Skin epidermis (tissue), 12 donors: Measurements from ENCODE around the gene U2AF1L4.

Experiments
- H3K27ac ChIP-seq, 21 experiments: fragments of 200-600 bp; sonication (generic) in 11 of 21; one replicate each; pipeline ENCODE4 v1.5.0; 2020; ENCODE audit warnings: mild to moderate bottlenecking in 3 of 21, inconsistent platforms in 2 of 21, moderate library complexity in 2 of 21
- H3K4me3 ChIP-seq, 7 experiments: fragments of 200-600 bp; sonication (generic) in 2 of 7; one replicate each; pipeline ENCODE4 v1.5.0; 2020; ENCODE audit warnings: inconsistent platforms in 2 of 7, mild to moderate bottlenecking in 2 of 7, moderate library complexity in 1 of 7

The U2AF1L4 gene

DNA sequence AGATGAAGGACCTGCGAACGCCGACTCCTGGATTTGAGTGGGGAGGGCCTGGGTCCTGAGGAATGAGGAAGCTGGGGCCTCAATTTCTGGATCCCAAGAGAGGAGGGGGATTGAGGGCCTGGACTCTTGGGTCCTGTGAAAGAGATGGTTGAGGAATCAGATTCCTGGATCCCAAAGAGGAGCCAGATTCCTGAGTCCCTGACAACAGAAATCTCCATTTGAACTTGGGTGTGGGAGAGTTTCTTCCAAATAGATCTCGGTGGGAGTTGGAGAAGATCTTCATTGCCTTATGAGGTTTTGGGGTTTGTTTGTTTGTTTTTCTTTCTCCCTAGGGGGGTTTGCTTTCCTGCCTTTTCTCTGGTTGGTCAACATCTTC, 857 bp upstream of the U2AF1L4 start:
- peak overlapping the region; percentile 58 to 97 (median 87) for H3K4me3 ChIP-seq
- peak overlapping the region in 20 of 21 experiments; percentile 75 to 100 (median 100) for H3K27ac ChIP-seq

DNA sequence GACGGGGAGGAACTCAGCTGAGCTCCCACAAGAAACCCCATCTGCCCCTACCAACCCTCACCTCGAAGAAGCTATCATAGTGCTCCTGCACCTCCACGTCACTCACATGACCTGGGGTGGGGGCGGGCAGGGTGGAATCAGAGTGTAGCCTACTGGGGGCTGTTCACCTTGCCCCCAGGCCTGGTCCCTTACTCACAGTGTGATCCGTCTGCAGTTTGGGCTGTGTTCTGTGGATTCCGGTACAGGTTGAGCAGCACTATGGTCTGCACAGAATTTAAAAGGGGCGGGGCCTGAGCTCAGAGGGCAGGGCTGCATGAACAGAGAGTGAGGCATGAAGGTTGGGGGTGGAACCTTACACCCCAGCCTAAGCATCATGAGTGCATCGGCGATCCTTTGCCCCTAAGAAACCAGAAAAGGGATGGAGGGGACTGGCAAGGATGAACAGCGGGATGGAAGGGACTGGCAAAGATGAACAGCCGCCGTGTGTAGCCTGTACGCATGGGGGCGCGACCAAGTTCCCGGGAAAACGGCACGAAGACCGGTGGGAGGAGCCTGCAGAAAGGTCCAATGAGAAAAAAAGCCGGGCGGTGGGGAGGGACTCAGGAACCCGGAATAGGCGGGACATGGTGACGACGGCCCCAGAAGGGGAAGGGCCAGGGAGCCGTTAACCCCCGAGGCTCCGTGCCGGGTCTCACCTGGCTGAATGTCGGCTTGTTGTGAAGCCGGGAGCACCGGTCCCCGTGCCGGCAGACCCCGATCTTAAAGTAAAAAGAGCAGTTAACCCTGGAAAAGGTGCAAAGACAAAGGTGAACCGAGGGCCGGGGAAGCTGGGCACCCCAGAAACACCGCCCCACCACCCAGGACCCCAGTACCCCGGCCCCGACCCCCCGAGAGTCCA, 539 bp downstream of the U2AF1L4 start:
- H3K27ac ChIP-seq: peak overlapping the region; percentile 91 to 100 (median 100)

DNA sequence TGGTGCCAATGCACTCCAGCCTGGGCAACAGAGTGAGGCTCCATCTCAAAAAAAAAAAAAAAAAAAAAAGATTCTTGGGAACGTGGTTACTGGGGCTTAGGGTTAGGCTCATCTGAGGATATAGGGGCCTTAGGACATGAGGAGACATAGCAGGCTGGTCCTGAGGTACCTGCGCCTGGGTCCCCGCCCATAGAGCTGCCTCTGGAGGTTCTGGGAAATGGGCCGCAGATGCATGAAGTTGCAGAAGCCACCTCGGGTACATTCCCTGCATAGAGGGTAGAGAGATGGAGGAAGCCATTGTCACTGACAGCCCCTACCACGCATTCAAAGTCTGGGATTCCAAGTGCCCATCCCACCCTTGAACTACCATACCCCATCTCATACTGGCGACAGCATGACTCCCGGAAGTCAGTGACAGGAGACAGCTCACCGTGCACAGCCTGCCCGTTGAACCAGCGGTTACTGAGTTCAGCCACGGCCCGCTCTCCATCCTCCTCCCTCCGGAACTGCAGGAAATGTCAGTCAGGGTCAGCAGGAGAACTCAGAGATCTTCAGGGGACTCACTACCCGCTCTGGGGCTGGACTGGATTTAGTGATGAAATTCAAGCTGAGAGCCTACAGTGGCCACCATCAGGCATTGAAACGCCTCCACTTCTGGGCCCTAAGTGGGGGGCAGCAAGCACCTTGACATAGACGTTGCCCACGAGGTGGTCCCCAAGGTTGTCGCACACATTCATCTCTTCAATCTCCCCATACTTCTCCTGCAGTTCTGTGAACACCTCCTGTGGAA, 1.4 kb downstream of the U2AF1L4 start:
- H3K4me3 ChIP-seq: peak overlapping the region in 6 of 7 experiments; percentile 62 to 97 (median 89)

More for the DNA sequence above, 539 bp downstream of the U2AF1L4 start:
- H3K4me3 ChIP-seq: peak overlapping the region; percentile 58 to 97 (median 87)

DNA sequence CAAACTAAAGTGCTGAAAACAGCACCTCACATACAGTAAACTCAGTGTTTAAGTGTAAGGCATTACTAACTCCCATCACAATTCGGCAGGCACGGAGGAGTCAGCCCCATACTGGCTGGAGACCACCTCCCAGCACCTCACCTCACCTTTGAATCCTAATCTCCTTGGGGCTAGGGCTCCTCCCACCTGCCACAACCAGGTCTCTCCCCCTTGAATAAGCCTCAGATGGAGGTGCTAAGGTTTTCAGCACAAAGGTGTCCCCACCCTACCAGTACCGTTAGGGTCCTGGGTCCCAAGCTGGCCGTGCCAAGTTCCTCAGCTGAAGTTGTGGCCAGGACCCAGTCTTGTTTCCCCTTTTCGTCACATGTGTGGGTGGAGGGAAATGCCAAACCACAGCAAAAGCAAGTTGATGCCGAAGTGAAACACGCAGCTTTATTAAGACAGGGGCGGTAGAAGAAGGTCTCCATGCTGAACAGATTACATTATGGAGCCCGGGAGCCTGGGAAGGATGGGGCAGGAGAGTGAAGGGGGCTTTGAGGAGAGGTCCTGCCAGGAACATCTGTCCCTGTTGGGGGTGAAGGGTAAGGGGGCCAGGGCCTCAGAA, 3.0 kb downstream of the U2AF1L4 start, which contains the start of gene IGFLR1:
IGFLR1 (minus strand) TSS at position 332 of the 604 bp plus-strand sequence. CDS start 1,272 bp downstream, outside the sequence.
- peak within 1 kb of the TSS in 20 of 21 experiments; percentile 50 to 99 (median 82) for H3K27ac ChIP-seq
- peak within 1 kb of the TSS; percentile 42 to 57 (median 52) for H3K4me3 ChIP-seq

More for the DNA sequence above, 1.4 kb downstream of the U2AF1L4 start:
- H3K27ac ChIP-seq: peak overlapping the region in 14 of 21 experiments; percentile 98 to 100 (median 100)

DNA sequence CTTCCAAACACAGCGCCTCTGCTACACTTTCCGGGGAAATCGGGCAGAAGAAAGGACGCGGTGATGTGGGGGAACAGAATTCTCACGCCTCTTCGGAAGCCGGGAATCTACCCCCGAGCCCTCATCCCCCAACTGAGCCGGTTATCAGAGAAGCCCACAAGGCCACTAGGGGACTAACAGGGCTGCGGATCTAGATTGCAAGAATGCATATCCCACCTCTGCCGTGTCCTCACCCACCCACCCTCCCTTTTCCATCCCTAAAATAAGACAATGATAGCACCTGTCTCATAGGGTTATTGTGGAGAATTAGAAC, 4.1 kb downstream of the U2AF1L4 start:
- H3K27ac ChIP-seq: peak overlapping the region in 20 of 21 experiments; percentile 39 to 99 (median 79)
- peak overlapping the region; percentile 42 to 57 (median 52) for H3K4me3 ChIP-seq

DNA sequence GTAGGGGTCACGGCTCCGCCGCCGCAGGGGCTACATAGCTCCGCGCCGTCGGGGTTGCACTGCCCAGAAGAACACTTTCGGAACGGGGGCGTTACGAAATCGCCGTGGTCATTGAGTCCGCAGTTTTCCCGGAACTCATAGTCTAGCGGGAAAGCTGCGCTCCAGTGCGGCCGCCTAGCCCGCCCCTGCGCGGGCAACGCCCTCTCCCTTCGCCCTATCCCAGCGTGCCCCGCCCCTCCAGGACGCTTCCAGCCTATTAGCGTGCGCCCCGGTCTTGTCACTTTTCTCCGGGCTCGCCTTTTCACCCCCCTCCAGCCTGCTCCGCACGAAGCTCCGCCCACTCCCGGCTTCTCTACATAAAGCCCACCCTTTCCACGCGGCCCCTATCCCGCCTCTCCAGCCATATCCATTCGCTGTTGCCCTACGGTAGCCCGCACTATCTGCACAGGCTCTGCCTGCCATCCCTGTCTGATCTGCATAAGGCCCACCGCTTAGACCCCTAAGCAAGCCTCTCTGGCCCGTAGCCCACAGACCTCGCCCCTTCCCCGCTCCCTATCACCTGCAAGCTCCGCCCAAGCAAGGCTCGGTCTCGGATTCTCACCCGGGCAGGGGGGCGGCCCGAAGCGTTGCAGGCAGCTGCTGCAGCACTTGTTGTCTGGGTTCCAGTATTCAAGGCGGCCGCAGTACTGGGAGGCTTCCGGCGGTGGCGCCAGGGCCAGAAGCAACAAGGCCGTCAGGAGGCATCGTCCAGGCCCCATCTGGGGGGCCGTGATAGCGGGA, 4.6 kb downstream of the U2AF1L4 start:
- Histone ChIP-seq H3K4me3 (peak overlapping the region; percentile 42 to 57 (median 52)), H3K27ac (peak overlapping the region in 20 of 21 experiments; percentile 39 to 99 (median 82))

DNA sequence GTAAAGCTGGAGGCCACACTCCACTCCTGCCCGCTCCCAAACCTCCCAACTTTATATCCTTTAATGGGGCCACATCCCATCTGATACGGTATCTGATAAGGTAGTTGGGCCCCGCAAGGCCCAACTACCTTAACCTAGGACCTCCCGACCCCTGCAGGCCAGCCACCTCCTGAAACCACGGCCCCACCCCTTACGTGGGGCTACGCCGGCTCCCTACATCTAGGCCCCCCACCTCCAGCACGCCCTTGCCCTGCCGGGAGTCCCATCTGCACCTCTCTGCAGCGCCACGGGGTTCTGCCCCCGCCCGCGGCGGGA, 5.2 kb downstream of the U2AF1L4 start:
- Histone ChIP-seq H3K4me3 (peak overlapping the region; percentile 42 to 57 (median 52)), H3K27ac (peak overlapping the region in 17 of 21 experiments; percentile 11 to 95 (median 72))

DNA sequence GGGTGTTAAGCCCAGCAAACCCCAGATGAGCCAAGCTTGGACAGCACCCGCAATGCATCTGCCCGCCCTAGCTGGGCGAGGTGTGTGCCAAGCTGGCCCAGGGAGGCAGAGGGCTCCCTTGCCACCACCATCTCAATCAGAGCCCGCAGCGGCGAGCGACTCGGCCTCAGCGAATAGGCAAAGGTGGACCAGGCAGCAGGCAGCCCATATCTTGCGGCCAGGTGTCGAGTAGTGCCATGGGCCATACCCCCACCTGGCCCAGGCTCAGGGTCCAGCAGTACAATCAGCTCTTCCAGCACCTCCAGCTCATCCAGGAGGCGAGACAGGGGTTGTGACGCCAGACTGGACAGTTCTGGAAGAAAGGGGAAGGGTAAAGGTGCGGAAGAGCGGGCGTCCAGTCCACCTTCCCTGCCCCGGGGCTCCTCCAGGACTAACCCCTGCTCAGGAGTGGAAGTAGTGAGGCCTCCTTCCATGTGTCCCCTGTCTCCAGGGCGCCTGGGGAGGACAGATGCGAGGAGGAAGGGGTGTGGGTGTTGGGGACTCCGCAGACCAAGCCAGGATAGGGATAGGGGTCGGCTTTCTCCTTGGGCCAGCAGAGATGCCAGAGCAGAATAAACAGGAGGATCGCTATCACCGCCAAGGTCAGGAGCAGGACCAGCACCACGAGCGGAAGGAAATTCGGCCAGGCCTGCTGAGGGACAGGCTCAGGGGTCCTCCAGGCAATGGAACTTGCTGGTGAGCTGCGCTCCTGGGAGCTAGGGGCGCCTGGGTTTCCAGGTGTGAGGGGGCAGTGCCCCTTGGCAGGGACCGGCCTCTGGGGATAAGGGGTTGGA, 5.7 kb downstream of the U2AF1L4 start:
- peak overlapping the region; percentile 42 to 57 (median 52) for H3K4me3 ChIP-seq
- peak overlapping the region in 16 of 21 experiments; percentile 11 to 95 (median 71) for H3K27ac ChIP-seq

DNA sequence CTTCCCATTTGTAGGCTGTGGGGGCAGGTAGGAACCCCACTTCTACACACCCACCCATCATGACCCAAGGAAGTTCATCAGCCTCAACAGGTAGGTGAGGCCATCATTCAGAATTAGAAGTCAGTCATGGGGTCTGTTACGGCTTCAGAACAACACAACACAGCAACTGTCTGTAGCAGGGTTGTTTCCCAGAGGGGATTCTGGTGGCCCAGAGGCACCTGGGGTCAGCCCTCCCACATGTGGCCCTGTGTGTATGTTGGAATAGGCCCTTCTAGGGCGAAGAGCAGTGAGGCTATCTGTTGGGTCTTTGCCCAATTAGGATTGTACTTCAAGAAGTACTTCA, 6.4 kb downstream of the U2AF1L4 start:
- Histone ChIP-seq H3K4me3 (no peak overlapping the region), H3K27ac (peak overlapping the region in 1 of 21 experiments; percentile 83)

DNA sequence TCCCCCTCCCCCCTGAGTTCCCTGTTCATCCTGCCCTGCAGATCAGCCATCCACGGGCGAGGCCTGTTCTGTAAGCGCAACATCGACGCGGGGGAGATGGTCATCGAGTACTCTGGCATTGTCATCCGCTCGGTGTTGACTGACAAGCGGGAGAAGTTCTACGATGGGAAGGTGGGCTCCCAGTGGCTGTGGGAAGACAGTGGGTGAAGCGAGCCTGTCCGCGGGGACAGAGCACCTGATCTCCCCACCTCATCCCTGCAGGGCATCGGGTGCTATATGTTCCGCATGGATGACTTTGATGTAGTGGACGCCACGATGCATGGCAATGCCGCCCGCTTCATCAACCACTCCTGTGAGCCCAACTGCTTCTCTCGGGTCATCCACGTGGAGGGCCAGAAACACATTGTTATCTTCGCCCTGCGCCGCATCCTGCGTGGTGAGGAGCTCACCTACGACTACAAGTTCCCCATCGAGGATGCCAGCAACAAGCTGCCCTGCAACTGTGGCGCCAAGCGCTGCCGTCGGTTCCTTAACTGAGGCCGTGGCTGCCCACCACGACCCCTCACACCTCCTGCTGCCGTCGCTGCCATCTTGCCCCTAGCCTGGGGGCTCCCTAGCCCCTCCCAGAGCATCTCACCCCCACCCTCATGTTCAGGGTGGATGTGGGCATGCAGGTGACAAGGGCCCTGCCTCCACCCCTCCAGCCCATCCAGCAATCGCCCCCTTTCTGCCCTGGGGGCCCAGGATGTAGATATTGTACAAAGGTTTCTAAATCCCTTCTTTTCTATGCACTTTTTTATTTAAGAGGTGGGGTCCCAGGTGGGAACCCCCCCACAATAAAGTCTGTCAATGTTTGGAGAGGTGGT, 7.0 kb downstream of the U2AF1L4 start:
- H3K4me3 ChIP-seq: no peak overlapping the region
- H3K27ac ChIP-seq: peak overlapping the region in 1 of 21 experiments; percentile 83

DNA sequence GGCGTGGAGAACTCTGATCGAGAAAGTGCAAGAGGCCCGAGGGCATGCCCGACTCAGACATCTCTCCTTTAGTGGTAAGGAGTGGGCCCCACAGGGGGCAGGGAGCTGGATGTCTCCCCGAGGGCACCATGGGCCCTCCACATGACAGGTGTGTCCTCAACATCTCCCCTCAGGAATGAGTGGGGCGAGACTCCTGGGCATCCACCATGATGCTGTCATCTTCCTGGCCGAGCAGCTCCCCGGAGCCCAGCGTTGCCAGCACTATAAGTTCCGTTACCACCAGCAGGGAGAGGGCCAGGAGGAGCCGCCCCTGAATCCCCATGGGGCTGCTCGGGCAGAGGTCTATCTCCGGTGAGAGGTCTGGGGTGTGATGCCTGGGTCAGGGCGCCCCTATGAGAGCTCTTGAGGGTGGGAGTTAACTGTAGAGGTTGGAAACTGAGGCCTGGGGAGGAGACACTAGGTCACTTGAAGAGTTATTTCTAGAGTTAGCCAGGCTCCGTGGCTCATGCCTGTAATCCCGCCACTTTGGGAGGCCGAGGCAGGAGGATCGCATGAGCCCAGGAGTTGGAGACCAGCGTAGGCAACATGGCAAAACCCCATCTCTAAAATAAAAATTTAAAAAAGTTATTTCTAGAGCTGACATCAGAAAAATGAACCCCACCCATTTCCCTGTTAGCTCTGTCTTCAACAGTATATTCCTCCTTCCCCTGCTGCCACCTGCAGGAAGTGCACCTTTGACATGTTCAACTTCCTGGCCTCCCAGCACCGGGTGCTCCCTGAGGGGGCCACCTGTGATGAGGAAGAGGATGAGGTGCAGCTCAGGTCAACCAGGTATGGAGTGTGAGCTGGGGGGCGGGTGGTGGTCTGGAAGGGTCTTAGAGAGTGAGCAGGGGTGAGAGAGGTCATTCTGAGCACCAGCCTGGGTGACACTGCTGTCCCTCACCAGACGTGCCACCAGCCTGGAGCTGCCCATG, 8.0 kb downstream of the U2AF1L4 start:
- Histone ChIP-seq H3K27ac (no peak overlapping the region), H3K4me3 (no peak overlapping the region)

DNA sequence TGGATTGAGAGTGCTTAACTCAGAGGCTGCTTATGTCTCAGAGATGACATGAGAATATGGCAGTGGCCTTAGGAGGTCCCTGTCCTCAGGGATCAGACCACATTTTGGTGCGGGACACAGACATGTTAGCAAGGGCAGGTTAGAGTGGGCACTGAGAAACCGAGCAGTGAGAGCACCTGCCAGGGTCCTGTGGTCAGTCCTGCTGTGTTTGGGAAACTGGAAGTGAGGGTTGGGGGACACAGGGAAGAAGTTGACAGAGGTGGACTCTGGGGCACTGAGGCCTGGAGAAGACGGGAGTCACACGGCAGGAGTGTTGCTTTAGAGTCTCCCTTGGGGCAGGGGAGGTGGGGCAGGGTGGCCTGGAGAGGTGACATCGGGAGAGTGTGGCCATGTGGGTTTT, 10.3 kb downstream of the U2AF1L4 start:
- H3K4me3 ChIP-seq: no peak overlapping the region
- no peak overlapping the region for H3K27ac ChIP-seq

DNA sequence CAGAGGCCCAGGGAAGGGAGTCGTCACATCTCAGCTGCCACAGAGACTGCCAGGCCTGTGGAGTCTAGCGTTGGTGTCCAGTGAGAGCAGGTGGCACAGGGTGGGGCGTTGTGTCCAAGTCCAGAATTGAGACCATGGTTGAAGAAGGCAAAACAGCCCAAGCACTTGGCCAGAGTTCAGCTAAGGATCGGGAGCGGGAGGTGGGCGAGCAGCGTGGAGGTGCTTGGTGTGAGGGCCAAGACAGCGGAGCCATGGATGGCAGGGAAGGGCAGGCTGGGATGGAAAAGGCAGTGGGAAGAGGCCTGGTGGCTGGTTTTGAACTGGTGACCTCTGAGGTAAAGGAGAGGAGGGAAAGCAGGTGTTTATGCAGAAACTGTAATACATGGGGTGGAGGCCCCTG, 10.9 kb downstream of the U2AF1L4 start:
- H3K4me3 ChIP-seq: no peak overlapping the region
- no peak overlapping the region for H3K27ac ChIP-seq

DNA sequence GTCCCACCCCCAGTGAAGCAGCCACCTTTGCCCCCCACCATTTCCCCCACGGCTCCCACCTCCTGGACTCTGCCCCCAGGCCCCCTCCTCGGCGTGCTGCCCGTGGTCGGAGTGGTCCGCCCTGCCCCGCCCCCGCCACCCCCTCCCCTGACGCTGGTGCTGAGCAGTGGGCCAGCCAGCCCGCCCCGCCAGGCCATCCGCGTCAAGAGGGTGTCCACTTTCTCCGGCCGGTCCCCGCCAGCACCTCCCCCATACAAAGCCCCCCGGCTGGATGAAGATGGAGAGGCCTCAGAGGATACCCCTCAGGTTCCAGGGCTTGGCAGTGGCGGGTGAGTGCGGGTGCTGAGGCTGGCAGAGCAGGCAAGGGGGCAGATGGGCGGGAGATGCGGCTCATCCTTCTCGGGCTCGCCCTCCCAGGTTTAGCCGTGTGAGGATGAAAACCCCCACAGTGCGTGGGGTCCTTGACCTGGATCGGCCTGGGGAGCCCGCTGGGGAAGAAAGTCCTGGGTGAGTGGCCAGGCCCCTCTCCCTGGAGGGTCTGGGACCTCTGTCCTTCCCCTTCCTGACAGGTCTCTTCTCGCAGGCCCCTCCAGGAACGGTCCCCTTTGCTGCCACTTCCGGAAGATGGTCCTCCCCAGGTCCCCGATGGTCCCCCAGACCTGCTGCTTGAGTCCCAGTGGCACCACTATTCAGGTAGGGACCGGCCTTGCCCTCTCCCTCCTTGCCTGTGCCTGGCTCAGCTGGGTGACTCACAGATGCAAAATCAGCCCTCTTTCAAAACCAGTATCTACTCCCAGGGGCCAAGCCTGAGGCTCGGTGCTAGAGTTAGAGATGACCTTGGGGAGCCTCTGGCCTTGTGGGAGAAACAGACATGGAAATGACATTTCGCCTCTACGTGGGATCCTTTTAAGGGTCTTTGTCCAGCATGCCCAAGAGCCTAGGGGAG, 11.8 kb downstream of the U2AF1L4 start:
- Histone ChIP-seq H3K27ac (peak overlapping the region in 1 of 21 experiments; percentile 8), H3K4me3 (no peak overlapping the region)

DNA sequence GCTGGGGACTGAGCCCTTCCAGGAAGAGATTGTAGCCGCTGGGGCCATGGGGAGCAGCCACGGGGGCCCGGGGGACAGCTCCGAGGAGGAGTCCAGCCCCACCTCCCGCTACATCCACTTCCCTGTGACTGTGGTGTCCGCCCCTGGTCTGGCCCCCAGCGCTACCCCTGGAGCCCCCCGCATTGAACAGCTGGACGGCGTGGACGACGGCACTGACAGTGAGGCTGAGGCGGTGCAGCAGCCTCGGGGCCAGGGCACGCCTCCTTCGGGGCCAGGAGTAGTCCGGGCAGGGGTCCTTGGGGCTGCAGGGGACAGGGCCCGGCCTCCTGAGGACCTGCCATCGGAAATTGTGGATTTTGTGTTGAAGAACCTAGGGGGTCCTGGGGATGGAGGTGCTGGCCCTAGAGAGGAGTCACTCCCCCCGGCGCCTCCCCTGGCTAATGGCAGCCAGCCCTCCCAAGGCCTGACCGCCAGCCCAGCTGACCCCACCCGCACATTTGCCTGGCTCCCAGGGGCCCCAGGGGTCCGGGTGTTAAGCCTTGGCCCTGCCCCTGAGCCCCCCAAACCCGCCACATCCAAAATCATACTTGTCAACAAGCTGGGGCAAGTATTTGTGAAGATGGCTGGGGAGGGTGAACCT, 12.6 kb downstream of the U2AF1L4 start:
- Histone ChIP-seq H3K27ac (no peak overlapping the region), H3K4me3 (no peak overlapping the region)
